Large intestine (tissue), 3 donors: Measurements from ENCODE around the gene KLHL4. TPM values are rescaled to one million over a fixed set of nuclear protein-coding genes. Genes with fewer than 3 reads are reported as not detected.

Experiments used
- DNase-seq, 2 donors: peaks; one replicate each; pipeline versions ENCODE4 v3.0.0 to v3.0.0-alpha.2; 2013
- H3K27ac ChIP-seq: one replicate; pipeline ENCODE4 v1.5.1; 2013; ENCODE audit warnings: low read length
- H3K27me3 ChIP-seq: 2 replicates; pipeline ENCODE4 v1.6.1; 2013; ENCODE audit warnings: low read length; ENCODE audit not compliant: control insufficient read depth, insufficient read depth
- H3K36me3 ChIP-seq: 2 replicates; pipeline ENCODE4 v1.6.1; 2013; ENCODE audit warnings: low read length; ENCODE audit not compliant: control insufficient read depth, insufficient read depth
- H3K4me1 ChIP-seq: one replicate; pipeline ENCODE4 v1.6.1; 2013; ENCODE audit warnings: low read length; ENCODE audit not compliant: control insufficient read depth, insufficient read depth
- H3K4me3 ChIP-seq: one replicate; pipeline ENCODE4 v1.5.1; 2013; ENCODE audit warnings: low read length
- H3K9me3 ChIP-seq: one replicate; pipeline ENCODE4 v1.6.1; 2013; ENCODE audit warnings: mild to moderate bottlenecking, low read depth, low read length, moderate library complexity; ENCODE audit not compliant: control insufficient read depth
- WGBS: methylation state at CpG from one replicate; pipeline ENCODE4 v1.1.5; 2013; ENCODE audit warnings: low lambda C conversion rate; ENCODE audit not compliant: insufficient coverage; 5-methylcytosine and 5-hydroxymethylcytosine counted together
- polyA plus RNA-seq: library from polyadenylated mRNA; unstranded; fragments of 120-200 nt; gene quantifications from one replicate; pipeline ENCODE4 v1.2.1, GENCODE V29; 2013

KLHL4 gene
- polyA plus RNA-seq, 1 donor = 4.1 TPM

GRCh38 chrX:87528487-87528886 lies 10.9 kb downstream of the KLHL4 start:
- Histone ChIP-seq H3K27ac (no peak overlapping the region), H3K4me1 (no peaks in the 10 kb centered on the region), H3K27me3 (no peaks in the 10 kb centered on the region), H3K9me3 (no peaks in the 10 kb centered on the region), H3K36me3 (no peaks in the 10 kb centered on the region), H3K4me3 (no peak overlapping the region)
- no peak for DNase-seq
- WGBS = no CpG with 5 or more reads among the region's 10 CpGs

- H3K27me3 ChIP-seq = no peaks in the 10 kb centered on the region
- H3K4me1 ChIP-seq = no peaks in the 10 kb centered on the region
- H3K36me3 ChIP-seq = no peaks in the 10 kb centered on the region
- no peaks in the 10 kb centered on the region for H3K9me3 ChIP-seq
- no peak overlapping the region for H3K4me3 ChIP-seq
- H3K27ac ChIP-seq = no peak overlapping the region
- DNase-seq = no peak
- WGBS = no CpG with 5 or more reads among the region's 1 CpG
Observed at GRCh38 chrX:87571964-87572363, 54.4 kb downstream of the KLHL4 start.

GRCh38 chrX:87572901-87573300 lies 55.3 kb downstream of the KLHL4 start:
- no CpG with 5 or more reads among the region's 3 CpGs for WGBS
- H3K4me3 ChIP-seq = no peak overlapping the region
- H3K4me1 ChIP-seq = no peaks in the 10 kb centered on the region
- no peaks in the 10 kb centered on the region for H3K36me3 ChIP-seq
- H3K27me3 ChIP-seq = no peaks in the 10 kb centered on the region
- no peaks in the 10 kb centered on the region for H3K9me3 ChIP-seq
- H3K27ac ChIP-seq = no peak overlapping the region
- no peak for DNase-seq

GRCh38 chrX:87578978-87579377 lies 61.4 kb downstream of the KLHL4 start:
- DNase-seq = no peak
- no CpG with 5 or more reads among the region's 1 CpG for WGBS
- Histone ChIP-seq H3K36me3 (no peaks in the 10 kb centered on the region), H3K27ac (no peak overlapping the region), H3K9me3 (no peaks in the 10 kb centered on the region), H3K27me3 (no peaks in the 10 kb centered on the region), H3K4me3 (no peak overlapping the region), H3K4me1 (no peaks in the 10 kb centered on the region)

GRCh38 chrX:87580862-87581261 lies 63.3 kb downstream of the KLHL4 start:
- Histone ChIP-seq H3K9me3 (no peaks in the 10 kb centered on the region), H3K4me1 (no peaks in the 10 kb centered on the region), H3K36me3 (no peaks in the 10 kb centered on the region), H3K27ac (no peak overlapping the region), H3K4me3 (no peak overlapping the region), H3K27me3 (no peaks in the 10 kb centered on the region)
- no peak for DNase-seq
- whole genome bisulfite sequencing = no CpG with 5 or more reads among the region's 2 CpGs

GRCh38 chrX:87582453-87582852 lies 64.9 kb downstream of the KLHL4 start:
- Histone ChIP-seq H3K36me3 (no peaks in the 10 kb centered on the region), H3K27me3 (no peaks in the 10 kb centered on the region), H3K9me3 (no peaks in the 10 kb centered on the region), H3K4me1 (no peaks in the 10 kb centered on the region), H3K27ac (no peak overlapping the region), H3K4me3 (no peak overlapping the region)
- WGBS = no CpG with 5 or more reads among the region's 6 CpGs
- no peak for DNase-seq

- H3K27ac ChIP-seq = no peak overlapping the region
- WGBS = no CpG with 5 or more reads among the region's 1 CpG
- DNase-seq = no peak
- no peaks in the 10 kb centered on the region for H3K9me3 ChIP-seq
- no peak overlapping the region for H3K4me3 ChIP-seq
- no peaks in the 10 kb centered on the region for H3K27me3 ChIP-seq
- H3K36me3 ChIP-seq = no peaks in the 10 kb centered on the region
- H3K4me1 ChIP-seq = no peaks in the 10 kb centered on the region
Observed at GRCh38 chrX:87583679-87584078, 66.1 kb downstream of the KLHL4 start.

GRCh38 chrX:87616371-87616770 lies 98.8 kb downstream of the KLHL4 start:
- DNase-seq = no peak
- WGBS = no CpG with 5 or more reads among the region's 2 CpGs
- H3K4me3 ChIP-seq = no peak overlapping the region

GRCh38 chrX:87621697-87622096 lies 104.1 kb downstream of the KLHL4 start:
- no peak overlapping the region for H3K27ac ChIP-seq
- no peaks in the 10 kb centered on the region for H3K4me1 ChIP-seq
- H3K4me3 ChIP-seq = no peak overlapping the region
- no peak for DNase-seq
- no CpG with 5 or more reads among the region's 2 CpGs for WGBS
- no peaks in the 10 kb centered on the region for H3K36me3 ChIP-seq
- H3K27me3 ChIP-seq = no peaks in the 10 kb centered on the region
- no peaks in the 10 kb centered on the region for H3K9me3 ChIP-seq

More at GRCh38 chrX:87616371-87616770, 98.8 kb downstream of the KLHL4 start:
- Histone ChIP-seq H3K9me3 (no peaks in the 10 kb centered on the region), H3K27me3 (no peaks in the 10 kb centered on the region), H3K27ac (no peak overlapping the region), H3K36me3 (no peaks in the 10 kb centered on the region), H3K4me1 (no peaks in the 10 kb centered on the region)

- Histone ChIP-seq H3K4me1 (no peaks in the 10 kb centered on the region), H3K4me3 (no peak overlapping the region), H3K27ac (no peak overlapping the region), H3K9me3 (no peaks in the 10 kb centered on the region), H3K27me3 (no peaks in the 10 kb centered on the region), H3K36me3 (no peaks in the 10 kb centered on the region)
- WGBS = no CpG with 5 or more reads among the region's 3 CpGs
- no peak for DNase-seq
Observed at GRCh38 chrX:87626996-87627395, 109.4 kb downstream of the KLHL4 start.

- WGBS = no CpG with 5 or more reads among the region's 3 CpGs
- no peak overlapping the region for H3K27ac ChIP-seq
Observed at GRCh38 chrX:87634361-87634760, 116.8 kb downstream of the KLHL4 start.

More at GRCh38 chrX:87634361-87634760, 116.8 kb downstream of the KLHL4 start:
- no peaks in the 10 kb centered on the region for H3K9me3 ChIP-seq
- no peaks in the 10 kb centered on the region for H3K36me3 ChIP-seq
- H3K27me3 ChIP-seq = no peaks in the 10 kb centered on the region
- H3K4me3 ChIP-seq = no peak overlapping the region
- no peak for DNase-seq
- H3K4me1 ChIP-seq = no peaks in the 10 kb centered on the region
